HG03558 (cell line): ENCODE data around the gene G2E3.
"Not testable (repeated sequence)": the region's sequence is repeated elsewhere in the genome, so short reads cannot be mapped to it uniquely, and the experiment has no call there.

ENCODE experiments used
- ATAC-seq: cut with Tn5 transposase; IDR thresholded peaks from one replicate; pipeline ENCODE4 v1.9.1; 2021; ENCODE audit warnings: moderate number of reproducible peaks; ENCODE audit not compliant: unreplicated experiment; ENCODE audit errors: extremely low read depth

The G2E3 gene

GRCh38 chr14:30641207-30641606 lies 82.2 kb downstream of the G2E3 start:
- ATAC-seq: no peak

GRCh38 chr14:30644462-30644861 lies 85.5 kb downstream of the G2E3 start:
- not testable (repeated sequence) for ATAC-seq

GRCh38 chr14:30645600-30645999 lies 86.6 kb downstream of the G2E3 start:
- no peak for ATAC-seq

- no peak for ATAC-seq
Observed at GRCh38 chr14:30648471-30648870, 89.5 kb downstream of the G2E3 start.

GRCh38 chr14:30651937-30652336 lies 93.0 kb downstream of the G2E3 start:
- ATAC-seq: no peak

- ATAC-seq: no peak
Observed at GRCh38 chr14:30655124-30655523, 96.2 kb downstream of the G2E3 start.

GRCh38 chr14:30655658-30656057 lies 96.7 kb downstream of the G2E3 start:
- no peak for ATAC-seq

GRCh38 chr14:30656190-30656632 lies 97.3 kb downstream of the G2E3 start:
- no peak for ATAC-seq

GRCh38 chr14:30657050-30657449 lies 98.1 kb downstream of the G2E3 start:
- no peak for ATAC-seq

- no peak for ATAC-seq
Observed at GRCh38 chr14:30657606-30658163, 98.7 kb downstream of the G2E3 start.

- ATAC-seq: no peak
Observed at GRCh38 chr14:30658645-30659044, 99.7 kb downstream of the G2E3 start.

- no peak for ATAC-seq
Observed at GRCh38 chr14:30669594-30669993, 110.6 kb downstream of the G2E3 start.
